Parathyroid adenoma (tissue), 2 donors: ENCODE data around the gene CNPY4.
A peak's percentile ranks its signal among the peaks of the same experiment; 100 is the strongest.

Experiments used
- H2AFZ ChIP-seq: fragments of 300-600 bp; sonication (generic); one replicate; pipeline ENCODE4 v1.7.0; 2017; ENCODE audit warnings: antibody characterized with exemption, mild to moderate bottlenecking
- H3K27ac ChIP-seq: fragments of 300-600 bp; sonication (generic); one replicate; pipeline ENCODE4 v1.7.0; 2017
- H3K27me3 ChIP-seq: fragments of 300-600 bp; sonication (generic); one replicate; pipeline ENCODE4 v1.7.0; 2017; ENCODE audit warnings: low read length; ENCODE audit not compliant: control insufficient read depth, insufficient read depth
- H3K36me3 ChIP-seq: fragments of 300-600 bp; sonication (generic); one replicate; pipeline ENCODE4 v1.7.0; 2017; ENCODE audit warnings: low read length; ENCODE audit not compliant: control insufficient read depth, insufficient read depth
- H3K4me1 ChIP-seq: fragments of 300-600 bp; sonication (generic); one replicate; pipeline ENCODE4 v1.7.0; 2017; ENCODE audit warnings: control low read depth
- H3K4me2 ChIP-seq: fragments of 300-600 bp; sonication (generic); one replicate; pipeline ENCODE4 v1.7.0; 2017; ENCODE audit warnings: low read length
- H3K4me3 ChIP-seq: fragments of 300-600 bp; sonication (generic); one replicate; pipeline ENCODE4 v1.7.0; 2017; ENCODE audit warnings: low read depth, low read length
- H3K79me2 ChIP-seq: fragments of 300-600 bp; sonication (generic); one replicate; pipeline ENCODE4 v1.7.0; 2017; ENCODE audit warnings: control low read depth
- H3K9ac ChIP-seq: fragments of 300-600 bp; sonication (generic); one replicate; pipeline ENCODE4 v1.7.0; 2017; ENCODE audit warnings: mild to moderate bottlenecking
- H3K9me3 ChIP-seq: fragments of 300-600 bp; sonication (generic); one replicate; pipeline ENCODE4 v1.7.0; 2017; ENCODE audit warnings: low read length; ENCODE audit not compliant: control insufficient read depth
- TF ChIP-seq, protein P1 (sequence below): fragments of 300-600 bp; sonication (generic); IDR thresholded peaks from one replicate; pipeline ENCODE4 v1.7.0; 2017; ENCODE audit warnings: antibody characterized with exemption, mild to moderate bottlenecking
- donor health status: primary hyperparathyroidism.

The CNPY4 gene

DNA sequence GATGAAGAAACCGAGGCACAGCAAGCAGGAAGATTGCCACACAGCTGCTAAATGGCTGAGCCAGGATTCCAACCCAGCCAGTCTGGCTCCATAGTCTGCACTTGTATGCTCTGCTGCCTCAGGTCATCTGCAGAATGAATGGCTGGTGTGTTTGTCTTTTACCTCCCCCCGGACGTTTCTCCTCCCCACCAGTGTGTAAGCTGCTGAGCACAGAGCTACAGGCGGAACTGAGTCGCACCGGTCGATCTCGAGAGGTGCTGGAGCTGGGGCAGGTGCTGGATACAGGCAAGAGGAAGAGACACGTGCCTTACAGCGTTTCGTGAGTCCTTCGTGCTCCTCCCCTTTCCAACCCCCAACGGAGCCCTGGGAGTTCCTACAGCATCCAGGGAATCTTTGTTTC, 2.6 kb downstream of the CNPY4 start:
- no peak overlapping the region for H2AFZ ChIP-seq
- TF ChIP-seq, protein P1, sequence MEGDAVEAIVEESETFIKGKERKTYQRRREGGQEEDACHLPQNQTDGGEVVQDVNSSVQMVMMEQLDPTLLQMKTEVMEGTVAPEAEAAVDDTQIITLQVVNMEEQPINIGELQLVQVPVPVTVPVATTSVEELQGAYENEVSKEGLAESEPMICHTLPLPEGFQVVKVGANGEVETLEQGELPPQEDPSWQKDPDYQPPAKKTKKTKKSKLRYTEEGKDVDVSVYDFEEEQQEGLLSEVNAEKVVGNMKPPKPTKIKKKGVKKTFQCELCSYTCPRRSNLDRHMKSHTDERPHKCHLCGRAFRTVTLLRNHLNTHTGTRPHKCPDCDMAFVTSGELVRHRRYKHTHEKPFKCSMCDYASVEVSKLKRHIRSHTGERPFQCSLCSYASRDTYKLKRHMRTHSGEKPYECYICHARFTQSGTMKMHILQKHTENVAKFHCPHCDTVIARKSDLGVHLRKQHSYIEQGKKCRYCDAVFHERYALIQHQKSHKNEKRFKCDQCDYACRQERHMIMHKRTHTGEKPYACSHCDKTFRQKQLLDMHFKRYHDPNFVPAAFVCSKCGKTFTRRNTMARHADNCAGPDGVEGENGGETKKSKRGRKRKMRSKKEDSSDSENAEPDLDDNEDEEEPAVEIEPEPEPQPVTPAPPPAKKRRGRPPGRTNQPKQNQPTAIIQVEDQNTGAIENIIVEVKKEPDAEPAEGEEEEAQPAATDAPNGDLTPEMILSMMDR, result no peak
- H3K4me3 ChIP-seq, result no peak overlapping the region
- no peaks in the 10 kb centered on the region for H3K9me3 ChIP-seq
- H3K27ac ChIP-seq, result no peak overlapping the region
- H3K36me3 ChIP-seq, result no peaks in the 10 kb centered on the region
- H3K4me1 ChIP-seq, result peaks cover 7% of the 10 kb centered on the region
- H3K4me2 ChIP-seq, result no peak overlapping the region
- H3K9ac ChIP-seq, result no peak overlapping the region
- H3K27me3 ChIP-seq, result no peaks in the 10 kb centered on the region
- peaks cover 8% of the 10 kb centered on the region for H3K79me2 ChIP-seq

DNA sequence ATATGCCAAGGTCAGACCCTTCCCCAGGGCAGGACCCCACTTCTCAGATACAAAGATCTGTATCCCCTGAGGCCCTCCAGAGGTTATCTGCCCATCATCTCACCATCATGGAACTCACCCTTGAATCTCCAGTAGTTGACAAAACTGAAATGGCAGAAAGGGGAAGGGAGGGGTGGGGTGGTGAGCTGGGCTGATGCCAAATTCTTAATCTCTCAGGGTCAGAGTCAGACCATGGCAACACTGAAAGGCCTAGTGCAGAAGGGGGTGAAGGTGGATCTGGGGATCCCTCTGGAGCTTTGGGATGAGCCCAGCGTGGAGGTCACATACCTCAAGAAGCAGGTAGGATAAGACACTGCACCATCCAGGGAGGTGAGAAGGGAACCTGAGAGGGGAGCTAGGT, 3.1 kb downstream of the CNPY4 start:
- Histone ChIP-seq H3K4me1 (peaks cover 7% of the 10 kb centered on the region), H3K4me2 (no peak overlapping the region), H2AFZ (no peak overlapping the region), H3K27ac (no peak overlapping the region), H3K27me3 (no peaks in the 10 kb centered on the region), H3K9me3 (no peaks in the 10 kb centered on the region), H3K36me3 (no peaks in the 10 kb centered on the region), H3K79me2 (peaks cover 8% of the 10 kb centered on the region), H3K9ac (no peak overlapping the region), H3K4me3 (no peak overlapping the region)
- TF ChIP-seq, protein P1, result no peak

DNA sequence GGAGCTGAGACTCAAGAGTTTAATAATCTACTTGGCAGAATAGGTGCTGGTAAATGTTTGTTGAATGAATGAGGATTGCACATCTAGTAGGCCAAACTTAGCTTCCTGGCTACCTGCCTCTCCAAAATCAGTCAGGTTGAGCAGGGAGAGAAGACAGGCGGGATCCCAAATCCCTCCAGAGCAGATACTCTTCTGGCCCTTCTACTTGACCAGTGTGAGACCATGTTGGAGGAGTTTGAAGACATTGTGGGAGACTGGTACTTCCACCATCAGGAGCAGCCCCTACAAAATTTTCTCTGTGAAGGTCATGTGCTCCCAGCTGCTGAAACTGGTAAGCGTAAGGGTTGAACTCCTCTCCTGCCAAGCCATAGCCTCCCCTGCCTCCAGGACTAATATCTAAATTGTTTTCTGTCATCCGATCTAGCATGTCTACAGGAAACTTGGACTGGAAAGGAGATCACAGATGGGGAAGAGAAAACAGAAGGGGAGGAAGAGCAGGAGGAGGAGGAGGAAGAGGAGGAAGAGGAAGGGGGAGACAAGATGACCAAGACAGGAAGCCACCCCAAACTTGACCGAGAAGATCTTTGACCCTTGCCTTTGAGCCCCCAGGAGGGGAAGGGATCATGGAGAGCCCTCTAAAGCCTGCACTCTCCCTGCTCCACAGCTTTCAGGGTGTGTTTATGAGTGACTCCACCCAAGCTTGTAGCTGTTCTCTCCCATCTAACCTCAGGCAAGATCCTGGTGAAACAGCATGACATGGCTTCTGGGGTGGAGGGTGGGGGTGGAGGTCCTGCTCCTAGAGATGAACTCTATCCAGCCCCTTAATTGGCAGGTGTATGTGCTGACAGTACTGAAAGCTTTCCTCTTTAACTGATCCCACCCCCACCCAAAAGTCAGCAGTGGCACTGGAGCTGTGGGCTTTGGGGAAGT, 5.1 kb downstream of the CNPY4 start:
- H3K4me1 ChIP-seq, result peaks cover 3% of the 10 kb centered on the region
- TF ChIP-seq, protein P1, result no peak
- H3K27me3 ChIP-seq, result no peaks in the 10 kb centered on the region
- no peak overlapping the region for H3K4me3 ChIP-seq
- no peak overlapping the region for H2AFZ ChIP-seq
- no peaks in the 10 kb centered on the region for H3K36me3 ChIP-seq
- H3K27ac ChIP-seq, result no peak overlapping the region
- peaks cover 6% of the 10 kb centered on the region for H3K79me2 ChIP-seq
- no peak overlapping the region for H3K9ac ChIP-seq
- H3K4me2 ChIP-seq, result no peak overlapping the region
- no peaks in the 10 kb centered on the region for H3K9me3 ChIP-seq

DNA sequence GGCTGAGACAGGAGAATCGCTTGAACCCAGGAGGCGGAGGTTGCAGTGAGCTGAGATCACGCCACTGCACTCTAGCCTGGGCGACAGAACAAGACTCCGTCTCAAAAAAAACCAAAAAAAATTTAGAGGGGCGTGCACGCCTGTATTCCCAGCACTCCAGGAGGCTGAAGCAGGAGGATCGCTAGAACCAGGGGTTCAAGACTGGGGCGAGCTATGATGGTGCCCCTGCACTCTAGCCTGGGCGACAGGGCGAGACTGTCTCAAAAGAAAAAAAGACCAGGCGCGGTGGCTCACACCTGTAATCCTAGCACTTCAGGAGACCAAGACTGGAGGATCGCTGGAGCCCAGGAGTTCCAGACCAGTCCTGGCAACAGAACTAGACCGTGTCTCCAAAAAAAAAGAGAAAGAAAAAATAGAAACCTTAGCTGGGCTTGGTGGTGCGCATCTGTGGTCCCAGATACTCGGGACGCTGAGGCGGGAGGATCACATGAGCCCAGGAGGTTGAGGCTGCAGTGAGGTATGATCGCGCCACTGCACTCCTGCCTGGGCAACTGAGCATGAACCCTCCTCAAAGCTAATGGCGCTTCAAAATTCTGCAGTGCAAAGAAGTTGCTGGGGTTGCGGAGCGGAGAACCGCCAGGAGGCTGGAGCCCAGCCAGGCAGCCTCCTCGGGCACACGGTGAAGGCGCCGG, 7.0 kb downstream of the CNPY4 start:
- H3K9ac ChIP-seq, result peak overlapping the region; percentile 81
- peaks cover 2% of the 10 kb centered on the region for H3K79me2 ChIP-seq
- peak overlapping the region; percentile 96 for H3K4me2 ChIP-seq
- H3K27ac ChIP-seq, result peak overlapping the region; percentile 98
- H3K27me3 ChIP-seq, result no peaks in the 10 kb centered on the region
- H3K4me1 ChIP-seq, result no peaks in the 10 kb centered on the region
- TF ChIP-seq, protein P1, result no peak
- no peaks in the 10 kb centered on the region for H3K36me3 ChIP-seq
- peak overlapping the region; percentile 85 for H3K4me3 ChIP-seq
- no peaks in the 10 kb centered on the region for H3K9me3 ChIP-seq
- peak overlapping the region; percentile 90 for H2AFZ ChIP-seq
